IPS-15b (cell line): Measurements from ENCODE around the gene CDKN2A.

Source experiments
- H3K27me3 ChIP-seq: one replicate; pipeline ENCODE4 v1.6.1; 2013; ENCODE audit warnings: low read length; ENCODE audit not compliant: control insufficient read depth, insufficient read depth
- H3K36me3 ChIP-seq: one replicate; pipeline ENCODE4 v1.6.1; 2013; ENCODE audit warnings: low read length; ENCODE audit not compliant: control insufficient read depth, insufficient read depth
- H3K4me1 ChIP-seq: one replicate; pipeline ENCODE4 v1.6.1; 2013; ENCODE audit warnings: mild to moderate bottlenecking, low read length; ENCODE audit not compliant: control insufficient read depth, insufficient read depth
- H3K4me3 ChIP-seq: one replicate; pipeline ENCODE4 v1.5.1; 2013; ENCODE audit warnings: low read depth, low read length
- H3K9ac ChIP-seq: one replicate; pipeline ENCODE4 v1.6.1; 2013; ENCODE audit warnings: low read depth, mild to moderate bottlenecking, low read length
- H3K9me3 ChIP-seq: one replicate; pipeline ENCODE4 v1.6.1; 2013; ENCODE audit warnings: mild to moderate bottlenecking, low read length; ENCODE audit not compliant: control insufficient read depth, insufficient read depth

CDKN2A gene

DNA sequence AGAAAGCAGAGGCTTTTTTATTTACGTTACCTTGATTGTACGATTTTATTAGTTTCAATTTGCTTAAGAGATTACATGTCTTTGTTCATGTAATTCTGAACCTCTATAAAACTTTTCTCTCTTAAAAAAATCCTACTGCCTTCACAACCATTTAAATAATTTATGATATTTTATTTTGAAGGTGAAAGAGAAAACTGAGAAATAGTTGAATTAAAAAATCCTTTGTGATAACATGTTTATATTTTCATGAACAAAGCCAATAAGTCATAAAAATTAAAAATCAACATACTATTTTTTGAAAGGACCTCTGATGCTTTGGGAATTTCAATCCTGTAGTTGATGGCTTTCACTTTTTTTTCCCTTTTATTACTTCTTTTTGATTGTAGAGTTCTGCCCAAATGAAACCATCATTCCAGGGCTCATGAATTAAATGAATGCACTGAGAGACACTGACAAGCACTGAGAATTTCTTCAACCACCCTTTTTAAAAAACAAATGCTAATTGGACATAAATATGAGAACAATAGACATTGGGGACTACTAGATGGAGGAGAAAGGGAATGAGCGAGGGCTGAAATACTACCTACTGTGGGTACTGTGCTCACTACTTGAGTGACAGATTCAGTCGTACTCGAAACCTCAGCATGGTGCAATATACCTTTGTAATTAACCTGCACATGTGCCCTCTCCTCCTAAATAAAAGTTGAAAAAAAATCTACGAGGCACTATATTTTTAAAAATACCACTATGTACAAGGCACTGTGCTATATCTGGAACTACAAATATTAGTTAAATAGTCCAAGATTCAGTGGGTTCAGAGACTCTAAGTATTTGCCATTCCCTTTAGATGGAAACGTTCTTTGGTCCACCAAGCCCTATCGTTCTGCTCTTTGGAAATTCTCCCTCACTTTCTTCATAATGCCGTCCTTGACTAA, 5.9 kb downstream of the CDKN2A start:
- Histone ChIP-seq H3K27me3 (peaks cover 100% of the 10 kb centered on the region), H3K4me1 (peaks cover 2% of the 10 kb centered on the region), H3K9ac (no peak overlapping the region), H3K9me3 (no peaks in the 10 kb centered on the region), H3K36me3 (no peaks in the 10 kb centered on the region), H3K4me3 (no peak overlapping the region)

DNA sequence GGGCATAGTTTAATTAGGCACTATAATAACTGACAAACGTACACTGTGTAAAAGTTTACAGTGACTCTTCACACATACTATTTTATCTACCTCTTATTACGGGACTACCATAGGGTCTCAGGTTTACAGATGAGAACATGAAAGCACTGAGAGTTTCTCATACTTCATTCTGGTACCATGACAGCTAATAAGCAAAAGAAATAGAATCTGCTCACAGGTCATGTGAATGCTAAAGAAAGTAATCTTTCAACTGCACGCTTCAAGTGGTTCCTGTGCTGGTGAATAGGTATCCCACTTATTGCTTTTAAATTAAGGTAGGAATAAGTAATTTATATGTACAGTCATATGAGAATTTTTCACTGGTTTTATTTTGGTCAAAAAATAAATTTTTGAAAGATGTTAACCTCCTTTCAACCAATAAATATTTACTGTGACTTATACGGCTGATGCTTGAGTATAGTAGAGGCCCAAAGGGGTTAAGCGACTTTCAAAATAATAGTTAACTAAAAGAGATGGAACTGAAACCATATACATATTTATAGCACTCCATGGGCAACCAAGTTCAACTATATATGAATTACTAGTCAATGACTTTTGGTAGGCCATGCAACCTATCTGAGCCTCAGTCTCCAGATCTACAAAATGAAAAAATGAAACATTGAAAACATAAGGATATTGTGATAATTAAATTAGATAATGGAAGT, 8.1 kb downstream of the CDKN2A start:
- Histone ChIP-seq H3K4me3 (no peak overlapping the region), H3K36me3 (no peaks in the 10 kb centered on the region), H3K9me3 (no peaks in the 10 kb centered on the region), H3K4me1 (peaks cover 2% of the 10 kb centered on the region), H3K9ac (no peak overlapping the region), H3K27me3 (peaks cover 100% of the 10 kb centered on the region)

DNA sequence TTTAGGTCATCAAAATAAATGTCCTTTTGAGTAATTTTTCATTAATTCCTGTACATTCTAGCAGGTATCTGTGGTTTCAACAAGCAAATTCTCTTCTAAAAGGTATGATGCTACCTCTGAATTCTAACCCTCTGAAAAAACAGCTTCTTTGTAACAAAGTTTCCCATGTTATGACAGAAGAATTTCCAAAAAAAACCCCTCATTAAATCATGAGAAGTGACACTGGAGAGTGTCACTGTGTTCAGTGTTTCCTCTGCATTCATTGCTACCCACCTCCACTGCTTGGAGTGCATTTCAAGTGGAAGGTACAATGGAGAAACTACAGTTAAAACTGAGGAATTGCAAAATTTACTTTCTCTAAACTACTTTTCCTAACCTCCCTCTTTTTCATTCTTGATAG, 10.1 kb downstream of the CDKN2A start:
- no peaks in the 10 kb centered on the region for H3K36me3 ChIP-seq
- H3K27me3 ChIP-seq: peaks cover 95% of the 10 kb centered on the region
- H3K4me1 ChIP-seq: no peaks in the 10 kb centered on the region
- no peak overlapping the region for H3K4me3 ChIP-seq
- H3K9me3 ChIP-seq: no peaks in the 10 kb centered on the region
- no peak overlapping the region for H3K9ac ChIP-seq

DNA sequence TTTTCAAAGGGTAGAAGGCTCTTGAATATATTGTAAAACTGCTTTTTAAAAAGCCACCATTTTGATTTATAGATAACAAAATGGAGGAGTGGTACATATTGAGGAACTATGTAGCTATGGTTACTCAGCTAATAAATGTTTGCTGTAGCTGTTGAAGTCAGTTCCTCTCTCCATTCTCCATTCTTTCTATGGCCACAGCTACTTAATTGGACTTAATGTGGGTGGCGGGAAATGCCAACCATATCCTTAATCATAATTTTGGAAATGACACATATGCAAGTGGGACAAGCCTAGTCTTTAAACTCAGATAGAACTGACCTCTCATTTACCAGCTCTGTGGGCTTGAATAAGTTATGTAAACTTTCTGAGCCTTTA, 10.6 kb downstream of the CDKN2A start:
- H3K9ac ChIP-seq: no peak overlapping the region
- no peak overlapping the region for H3K4me3 ChIP-seq
- H3K36me3 ChIP-seq: no peaks in the 10 kb centered on the region
- H3K4me1 ChIP-seq: no peaks in the 10 kb centered on the region
- H3K9me3 ChIP-seq: no peaks in the 10 kb centered on the region
- peaks cover 95% of the 10 kb centered on the region for H3K27me3 ChIP-seq

DNA sequence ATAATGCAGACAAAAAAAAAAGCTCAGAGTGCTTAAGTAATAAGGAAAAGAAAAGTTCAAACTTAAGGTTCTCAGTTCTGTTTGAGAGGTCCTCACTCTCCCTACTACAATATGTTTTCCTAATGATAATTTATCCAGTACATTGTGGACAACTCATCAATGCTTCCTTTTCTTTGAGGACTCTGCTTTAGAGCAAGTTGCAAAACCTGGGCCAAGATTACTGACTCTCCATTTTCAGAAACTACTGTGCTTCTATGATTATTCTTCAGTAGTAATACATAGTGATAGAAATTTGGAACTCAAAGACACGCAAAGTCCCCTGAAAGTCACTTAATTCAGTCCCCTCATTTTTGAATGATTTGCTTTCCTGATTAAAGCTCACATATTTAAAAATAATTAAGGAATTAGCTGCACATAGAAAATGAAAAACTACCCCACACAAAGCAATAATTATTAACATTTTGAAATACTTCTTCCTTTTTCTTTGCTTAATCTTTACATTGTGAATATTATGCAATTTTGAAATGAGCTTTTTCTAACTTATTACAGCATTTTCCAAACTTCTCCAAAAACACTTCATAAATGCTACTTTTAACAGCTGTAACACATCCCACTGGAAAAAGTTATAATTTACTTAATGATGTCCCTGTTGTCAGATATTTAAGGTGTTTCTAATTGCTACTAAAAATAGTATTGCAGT, 11.2 kb downstream of the CDKN2A start:
- H3K4me3 ChIP-seq: no peak overlapping the region
- no peaks in the 10 kb centered on the region for H3K36me3 ChIP-seq
- no peak overlapping the region for H3K9ac ChIP-seq
- no peaks in the 10 kb centered on the region for H3K9me3 ChIP-seq
- no peaks in the 10 kb centered on the region for H3K4me1 ChIP-seq
- H3K27me3 ChIP-seq: peaks cover 95% of the 10 kb centered on the region

DNA sequence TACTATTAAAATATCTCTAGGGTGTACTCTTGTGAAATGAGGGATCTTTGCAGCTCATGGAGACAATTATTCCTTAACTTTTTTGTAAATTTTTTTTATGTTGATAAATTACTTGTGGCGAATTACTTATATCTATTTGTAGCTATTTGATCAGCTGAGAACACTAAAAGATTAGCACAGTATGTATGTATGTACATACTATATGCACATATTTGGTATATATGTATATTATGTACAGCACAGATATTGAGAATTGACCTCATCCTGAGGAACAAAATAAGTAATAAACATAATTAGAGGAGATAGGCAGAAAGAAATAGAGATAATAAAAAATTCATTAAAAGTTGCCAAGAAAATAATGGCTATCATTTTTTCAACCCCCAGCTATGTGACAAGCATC, 11.8 kb downstream of the CDKN2A start:
- H3K27me3 ChIP-seq: peaks cover 95% of the 10 kb centered on the region
- no peaks in the 10 kb centered on the region for H3K9me3 ChIP-seq
- no peaks in the 10 kb centered on the region for H3K36me3 ChIP-seq
- H3K4me1 ChIP-seq: no peaks in the 10 kb centered on the region
- H3K9ac ChIP-seq: no peak overlapping the region
- H3K4me3 ChIP-seq: no peak overlapping the region

DNA sequence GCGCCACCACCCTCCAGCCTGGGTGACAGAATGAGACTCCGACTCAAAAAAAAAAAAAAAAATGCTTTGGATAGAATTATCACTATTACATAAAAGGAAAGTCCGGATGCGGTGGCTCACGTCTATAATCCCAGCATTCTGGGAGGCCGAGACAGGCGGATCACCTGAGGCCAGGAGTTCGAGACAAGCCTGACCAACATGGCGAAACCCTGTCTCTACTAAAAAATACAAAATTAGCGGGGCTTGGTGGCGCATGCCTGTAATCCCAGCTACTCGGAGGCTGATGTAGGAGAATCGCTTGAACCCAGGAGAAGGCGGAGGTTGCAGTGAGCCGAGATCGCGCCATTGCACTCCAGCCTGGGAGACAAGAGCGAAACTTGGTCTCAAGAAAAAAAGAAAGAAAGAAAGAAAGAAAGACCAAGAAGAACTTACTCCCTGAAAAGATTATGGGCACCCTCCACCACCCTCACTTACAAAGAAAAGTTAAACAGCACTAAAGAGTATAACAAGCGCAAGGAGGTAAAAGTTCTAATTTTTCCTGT, 17.8 kb downstream of the CDKN2A start:
- Histone ChIP-seq H3K9ac (no peak overlapping the region), H3K27me3 (peaks cover 89% of the 10 kb centered on the region), H3K4me1 (peaks cover 8% of the 10 kb centered on the region), H3K36me3 (no peaks in the 10 kb centered on the region), H3K9me3 (no peaks in the 10 kb centered on the region), H3K4me3 (no peak overlapping the region)

DNA sequence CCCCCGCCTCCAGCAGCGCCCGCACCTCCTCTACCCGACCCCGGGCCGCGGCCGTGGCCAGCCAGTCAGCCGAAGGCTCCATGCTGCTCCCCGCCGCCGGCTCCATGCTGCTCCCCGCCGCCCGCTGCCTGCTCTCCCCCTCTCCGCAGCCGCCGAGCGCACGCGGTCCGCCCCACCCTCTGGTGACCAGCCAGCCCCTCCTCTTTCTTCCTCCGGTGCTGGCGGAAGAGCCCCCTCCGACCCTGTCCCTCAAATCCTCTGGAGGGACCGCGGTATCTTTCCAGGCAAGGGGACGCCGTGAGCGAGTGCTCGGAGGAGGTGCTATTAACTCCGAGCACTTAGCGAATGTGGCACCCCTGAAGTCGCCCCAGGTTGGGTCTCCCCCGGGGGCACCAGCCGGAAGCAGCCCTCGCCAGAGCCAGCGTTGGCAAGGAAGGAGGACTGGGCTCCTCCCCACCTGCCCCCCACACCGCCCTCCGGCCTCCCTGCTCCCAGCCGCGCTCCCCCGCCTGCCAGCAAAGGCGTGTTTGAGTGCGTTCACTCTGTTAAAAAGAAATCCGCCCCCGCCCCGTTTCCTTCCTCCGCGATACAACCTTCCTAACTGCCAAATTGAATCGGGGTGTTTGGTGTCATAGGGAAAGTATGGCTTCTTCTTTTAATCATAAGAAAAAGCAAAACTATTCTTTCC, 19.3 kb downstream of the CDKN2A start:
- H3K9ac ChIP-seq: no peak overlapping the region
- H3K9me3 ChIP-seq: no peaks in the 10 kb centered on the region
- peak overlapping the region; percentile 55 for H3K4me3 ChIP-seq
- peaks cover 94% of the 10 kb centered on the region for H3K27me3 ChIP-seq
- no peaks in the 10 kb centered on the region for H3K36me3 ChIP-seq
- H3K4me1 ChIP-seq: peaks cover 8% of the 10 kb centered on the region

DNA sequence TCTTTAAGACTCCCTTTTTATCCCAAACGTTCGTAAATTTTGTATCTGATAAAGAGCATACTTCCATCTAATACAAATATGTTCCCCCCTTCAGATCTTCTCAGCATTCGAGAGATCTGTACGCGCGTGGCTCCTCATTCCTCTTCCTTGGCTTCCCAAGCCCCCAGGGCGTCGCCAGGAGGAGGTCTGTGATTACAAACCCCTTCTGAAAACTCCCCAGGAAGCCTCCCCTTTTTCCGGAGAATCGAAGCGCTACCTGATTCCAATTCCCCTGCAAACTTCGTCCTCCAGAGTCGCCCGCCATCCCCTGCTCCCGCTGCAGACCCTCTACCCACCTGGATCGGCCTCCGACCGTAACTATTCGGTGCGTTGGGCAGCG, 19.9 kb downstream of the CDKN2A start:
- peaks cover 94% of the 10 kb centered on the region for H3K27me3 ChIP-seq
- H3K9me3 ChIP-seq: no peaks in the 10 kb centered on the region
- H3K4me1 ChIP-seq: peaks cover 8% of the 10 kb centered on the region
- H3K4me3 ChIP-seq: peak overlapping the region; percentile 55
- H3K36me3 ChIP-seq: no peaks in the 10 kb centered on the region
- H3K9ac ChIP-seq: no peak overlapping the region

DNA sequence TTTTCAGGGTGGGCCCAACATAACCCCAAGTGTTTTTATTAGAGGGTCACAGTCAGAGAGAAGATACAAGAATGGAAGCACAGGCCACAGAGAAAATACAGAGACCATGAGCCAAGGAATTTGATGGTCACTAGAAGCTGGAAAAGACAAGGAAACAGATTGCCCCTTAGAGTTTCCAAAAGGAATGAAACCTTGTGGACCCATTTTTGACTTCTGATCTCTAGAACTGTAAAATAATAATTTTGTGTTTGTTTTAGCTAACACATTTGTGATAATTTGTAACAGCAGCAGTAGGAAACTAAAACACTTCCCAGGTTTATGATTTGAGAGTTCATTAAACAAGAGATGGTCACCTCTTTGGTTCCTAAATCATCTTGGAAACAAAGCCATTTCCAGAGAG, 21.8 kb downstream of the CDKN2A start:
- Histone ChIP-seq H3K36me3 (no peaks in the 10 kb centered on the region), H3K9me3 (no peaks in the 10 kb centered on the region), H3K4me1 (peaks cover 8% of the 10 kb centered on the region), H3K4me3 (no peak overlapping the region), H3K27me3 (peaks cover 94% of the 10 kb centered on the region), H3K9ac (no peak overlapping the region)
